HS-5 (cell line): Measurements from ENCODE around the gene TMEM214.

Experiments used
- DNase-seq: peaks from one replicate; pipeline ENCODE4 v3.0.0-alpha.2; 2012; ENCODE audit warnings: low read depth

Gene TMEM214

DNA sequence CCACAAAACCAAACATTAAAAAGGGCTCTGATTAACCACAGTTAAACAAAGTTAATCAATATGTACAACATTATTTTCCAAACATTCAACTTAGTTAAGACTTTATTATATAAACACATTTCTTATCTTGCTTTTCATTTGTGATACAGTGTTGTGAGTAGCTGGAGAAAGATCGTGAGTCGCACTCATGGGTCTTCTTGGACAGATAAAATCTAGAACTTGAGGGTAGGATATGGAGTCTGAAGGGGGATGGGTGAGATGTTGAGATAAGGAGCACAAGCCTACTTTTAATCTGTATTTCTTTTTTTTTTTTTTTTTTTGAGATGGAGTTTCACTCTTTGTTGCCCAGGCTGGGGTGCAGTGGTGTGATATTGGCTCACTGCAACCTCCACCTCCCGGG, 22.6 kb upstream of the TMEM214 start:
- DNase-seq = no peak

GRCh38 chr2:27013738-27014137, 19.0 kb upstream of the TMEM214 start:
- DNase-seq = no peak

GRCh38 chr2:27014771-27015433, 17.9 kb upstream of the TMEM214 start:
- no peak for DNase-seq

DNA sequence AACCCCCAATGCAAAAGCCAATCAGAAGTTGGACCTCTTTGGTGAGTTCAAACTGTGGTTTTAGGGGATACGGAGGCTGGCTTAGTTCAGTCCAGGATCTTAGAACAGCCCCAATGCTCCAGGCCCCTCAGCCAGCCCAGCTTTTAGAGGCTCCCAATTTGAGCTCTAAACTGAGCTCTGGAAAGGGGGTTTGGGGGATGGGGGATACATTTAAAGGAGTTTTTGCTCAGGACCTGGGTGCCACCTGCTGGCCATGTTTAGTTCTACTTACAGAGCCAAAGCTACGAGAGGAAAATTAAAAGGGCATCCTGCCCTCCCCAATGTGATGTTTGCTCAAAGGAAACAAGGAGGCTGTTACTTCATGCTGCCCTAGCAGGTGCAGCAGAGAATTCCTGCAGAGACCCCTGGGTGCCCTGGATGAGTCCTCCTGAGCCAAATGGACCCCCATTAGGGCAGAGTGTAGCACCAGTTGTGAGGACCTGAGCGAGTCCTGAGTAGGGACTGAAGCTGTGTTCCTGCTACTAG, 15.9 kb upstream of the TMEM214 start:
- no peak for DNase-seq

- no peak for DNase-seq
Observed at GRCh38 chr2:27018142-27018541, 14.6 kb upstream of the TMEM214 start.

DNA sequence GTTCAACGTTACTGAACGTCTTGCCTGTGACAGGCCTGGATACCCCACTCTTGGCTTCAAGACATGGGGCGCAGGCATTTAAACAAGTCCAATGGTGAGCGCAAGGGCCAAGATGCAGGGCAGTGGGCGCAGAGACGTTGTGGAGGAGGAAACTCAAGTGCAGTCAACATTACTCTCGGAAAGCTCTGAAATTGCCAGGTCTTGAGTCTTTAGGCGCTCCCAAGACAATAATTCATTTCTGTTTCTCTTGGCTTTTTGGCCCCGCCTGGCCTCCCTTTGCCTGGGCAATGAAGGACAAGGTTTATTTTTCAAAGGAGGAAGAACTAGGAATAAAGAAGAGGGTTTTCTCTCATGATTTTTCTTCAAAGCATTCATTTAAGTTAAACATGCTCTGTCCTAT, 13.3 kb upstream of the TMEM214 start:
- DNase-seq = no peak

DNA sequence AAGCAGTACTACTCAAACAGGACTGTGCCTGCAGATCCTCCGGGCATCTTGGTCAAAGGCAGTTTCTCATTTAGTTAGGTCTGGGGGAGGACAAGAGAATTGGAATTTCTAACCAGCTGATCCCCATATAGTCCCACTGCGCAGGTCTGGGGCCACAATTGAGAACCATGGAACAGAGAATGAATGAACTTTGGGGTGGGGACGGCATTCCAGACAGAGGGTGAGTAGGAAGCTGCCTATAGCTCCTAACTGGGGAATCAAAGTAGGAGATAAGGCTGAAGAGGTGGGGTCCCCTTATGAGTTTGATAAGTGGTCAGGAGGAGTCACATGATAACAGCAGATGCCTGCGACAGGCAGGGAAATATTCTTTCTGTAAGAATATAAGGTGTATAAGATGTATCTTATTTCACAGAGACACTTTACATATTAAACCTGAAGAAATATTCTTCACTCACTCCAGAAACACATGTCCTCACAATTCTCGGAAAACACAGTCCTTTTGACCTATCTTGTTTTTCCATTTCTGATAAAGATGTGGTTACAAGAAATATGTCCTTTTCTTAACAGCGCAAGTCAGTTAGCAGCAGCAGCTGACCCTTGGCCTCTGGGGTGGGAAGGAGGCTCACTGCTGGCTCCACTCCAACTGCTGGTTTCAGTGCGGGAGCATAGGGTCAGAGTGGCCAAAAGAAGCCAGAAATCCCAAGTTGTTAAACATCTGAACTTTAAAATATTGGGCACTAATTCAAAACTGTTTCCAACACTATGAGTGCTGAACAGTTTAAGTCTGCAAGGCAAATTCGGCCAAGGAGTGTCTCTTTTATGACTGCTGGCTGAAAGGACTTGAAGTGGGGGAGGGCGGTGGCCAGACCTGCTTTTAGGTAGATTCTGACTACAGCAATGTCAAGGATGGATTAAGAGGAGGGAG, 12.6 kb upstream of the TMEM214 start:
- DNase-seq = no peak

DNA sequence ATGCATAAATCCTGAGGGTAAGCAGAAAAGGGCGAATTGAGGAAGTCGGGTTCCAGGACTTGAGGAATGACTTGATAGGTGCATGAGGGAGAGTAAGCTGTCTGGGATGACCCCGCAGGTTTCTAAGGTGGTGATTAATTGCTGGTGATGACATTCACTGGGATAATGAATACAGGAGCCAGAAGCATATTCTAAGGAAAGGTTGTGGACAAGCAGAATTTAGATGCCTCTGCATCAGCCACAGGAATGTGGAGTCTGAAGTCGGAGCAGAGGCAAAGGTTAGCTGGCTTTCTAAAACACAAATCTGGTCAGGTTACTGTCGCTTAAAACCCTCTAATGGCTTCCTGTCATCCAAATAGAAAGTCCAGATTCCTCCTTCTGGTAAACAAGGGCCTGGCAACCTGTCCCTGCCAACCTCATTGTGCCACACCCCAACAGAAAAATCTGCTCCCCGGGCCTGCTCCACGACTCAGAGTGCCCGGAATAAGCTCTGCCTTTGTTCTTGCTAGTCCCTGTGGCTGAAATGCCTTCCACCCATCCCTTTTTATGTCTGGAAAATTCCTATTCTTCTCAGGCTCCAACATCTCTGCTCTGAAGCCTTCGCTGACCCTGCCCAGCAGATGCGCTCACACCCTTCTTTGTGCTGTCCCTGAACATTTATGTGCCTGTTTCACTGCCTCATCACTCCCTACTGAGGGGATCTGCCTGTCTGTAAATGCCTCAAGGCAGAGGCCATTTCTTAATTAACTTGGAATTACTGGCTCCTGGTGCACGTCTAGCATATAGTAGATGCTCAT, 11.3 kb upstream of the TMEM214 start:
- DNase-seq = no peak

GRCh38 chr2:27023740-27024139, 9.0 kb upstream of the TMEM214 start:
- DNase-seq = no peak

GRCh38 chr2:27024188-27024587, 8.6 kb upstream of the TMEM214 start:
- DNase-seq = no peak

GRCh38 chr2:27024812-27025211, 8.0 kb upstream of the TMEM214 start:
- no peak for DNase-seq

GRCh38 chr2:27025281-27025800, 7.4 kb upstream of the TMEM214 start:
- DNase-seq = no peak

GRCh38 chr2:27025861-27026851, 6.6 kb upstream of the TMEM214 start:
- no peak for DNase-seq

DNA sequence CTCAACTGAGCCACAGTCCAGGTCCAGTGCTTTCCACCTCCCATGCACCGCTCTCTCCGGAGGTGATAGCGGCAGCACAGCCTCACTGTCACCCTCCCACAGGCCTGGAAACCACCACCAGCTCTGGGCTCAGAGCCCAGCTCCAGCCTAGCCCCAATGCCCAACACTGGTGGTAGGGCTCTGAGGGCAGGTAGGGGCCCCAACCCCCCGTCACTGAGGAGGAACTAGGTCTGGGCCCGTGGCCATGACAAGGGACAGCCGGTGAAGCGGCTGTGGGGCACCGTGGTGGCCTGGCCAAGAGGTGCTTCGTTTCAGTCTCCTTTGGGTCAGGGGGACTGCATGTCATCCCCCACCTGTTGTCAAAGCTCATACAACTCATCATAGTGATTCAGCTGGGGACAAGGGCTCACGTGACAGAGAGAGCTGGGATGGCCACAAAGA, 5.5 kb upstream of the TMEM214 start:
- DNase-seq = no peak

GRCh38 chr2:27029051-27029450, 3.7 kb upstream of the TMEM214 start:
- no peak for DNase-seq

DNA sequence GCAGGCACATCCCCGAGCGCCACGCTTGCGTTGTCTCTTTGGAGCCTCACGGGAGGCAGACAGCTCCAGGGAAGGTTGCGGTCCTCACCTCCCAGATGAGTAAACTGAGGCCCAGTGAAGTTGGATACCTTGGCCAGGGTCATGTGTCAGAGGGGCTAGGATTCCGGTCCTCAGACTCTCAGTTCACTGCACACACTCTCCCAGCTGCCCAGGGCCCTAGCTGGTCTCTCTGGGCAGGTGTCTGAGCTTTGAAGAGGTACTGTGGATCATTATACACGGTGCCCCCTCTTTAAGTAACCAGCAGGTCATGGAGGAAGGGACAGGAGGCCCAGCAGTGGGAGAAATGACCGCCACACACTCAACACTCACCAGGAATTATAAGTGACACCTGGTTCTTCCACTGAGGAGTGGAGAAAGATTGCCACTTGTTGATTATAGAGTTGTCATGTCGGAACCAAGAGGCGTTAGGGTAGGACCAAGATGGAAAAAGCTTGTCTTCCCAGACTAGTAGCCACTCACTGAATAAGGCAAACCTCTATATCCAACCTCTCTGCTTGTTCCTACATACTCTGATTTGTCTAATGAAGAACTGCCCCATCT, 588 bp downstream of the TMEM214 start:
- DNase-seq = no peak

DNA sequence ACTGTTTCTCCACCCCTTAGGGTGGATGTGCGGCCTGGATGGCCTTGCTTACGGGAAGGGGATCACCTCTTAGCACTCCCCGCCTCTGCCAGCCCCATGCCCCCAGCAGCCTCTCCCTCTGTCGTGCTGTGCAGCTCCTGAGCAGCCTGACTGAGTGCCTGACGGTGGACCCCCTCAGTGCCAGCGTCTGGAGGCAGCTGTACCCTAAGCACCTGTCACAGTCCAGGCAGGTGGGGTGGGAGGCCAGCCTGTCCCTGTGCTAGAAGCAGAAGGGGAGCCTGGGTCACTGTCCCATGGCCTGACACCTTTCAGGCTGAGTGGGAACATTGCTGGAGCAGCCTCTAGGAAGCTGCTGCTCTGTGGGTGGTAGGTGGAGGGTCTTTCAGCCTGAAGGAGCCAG, 5.2 kb downstream of the TMEM214 start:
- DNase-seq = no peak

DNA sequence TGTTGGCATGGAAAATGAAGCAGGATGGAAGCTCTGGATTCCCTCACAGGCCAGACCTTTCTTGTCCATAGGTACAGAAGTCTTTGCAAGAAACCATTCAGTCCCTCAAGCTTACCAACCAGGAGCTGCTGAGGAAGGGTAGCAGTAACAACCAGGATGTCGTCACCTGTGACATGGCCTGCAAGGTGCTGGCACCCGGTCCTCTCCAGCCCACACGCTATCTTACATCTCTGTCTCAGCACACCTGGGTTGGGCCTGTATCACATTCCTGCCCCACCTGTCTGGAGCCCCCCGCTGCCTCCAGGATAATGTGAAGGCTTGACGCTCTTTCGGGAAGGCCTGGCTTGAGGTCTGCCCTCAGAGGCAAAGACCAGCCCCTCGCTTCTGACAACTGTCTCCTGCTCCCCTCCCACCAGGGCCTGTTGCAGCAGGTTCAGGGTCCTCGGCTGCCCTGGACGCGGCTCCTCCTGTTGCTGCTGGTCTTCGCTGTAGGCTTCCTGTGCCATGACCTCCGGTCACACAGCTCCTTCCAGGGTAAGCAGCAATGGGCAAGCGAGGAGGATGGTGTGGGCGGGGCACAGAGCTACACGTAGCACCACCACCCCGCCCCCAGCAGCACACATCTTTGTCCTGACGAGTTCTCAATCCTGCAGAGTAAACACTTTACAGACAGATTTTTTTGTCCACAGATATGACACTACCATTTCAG, 6.0 kb downstream of the TMEM214 start:
- no peak for DNase-seq

GRCh38 chr2:27039426-27039825, 6.7 kb downstream of the TMEM214 start:
- DNase-seq = no peak

DNA sequence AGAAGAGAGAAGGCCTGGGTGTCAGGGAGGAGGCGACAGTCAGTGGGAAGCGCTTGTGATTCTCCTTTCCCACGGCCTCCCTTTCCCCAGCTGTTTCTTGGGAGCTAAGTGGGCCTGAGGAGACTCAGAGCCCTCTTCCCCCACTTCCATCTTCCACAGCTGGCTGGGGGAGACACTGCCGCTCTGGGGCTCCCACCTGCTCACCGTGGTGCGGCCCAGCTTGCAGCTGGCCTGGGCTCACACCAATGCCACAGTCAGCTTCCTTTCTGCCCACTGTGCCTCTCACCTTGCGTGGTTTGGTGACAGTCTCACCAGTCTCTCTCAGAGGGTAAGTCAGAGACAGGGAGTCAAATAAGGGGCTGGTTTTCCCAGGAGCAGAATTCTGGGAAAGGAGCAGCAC, 7.1 kb downstream of the TMEM214 start:
- DNase-seq = no peak
